GM23338 (cell line): ENCODE results near the gene CRTC1. TPM values are rescaled to one million over a fixed set of nuclear protein-coding genes. Genes with fewer than 3 reads are reported as not detected.

ENCODE experiments used
- ATAC-seq: fragments of 200-7000 bp; cut with Tn5 transposase; 3 replicates; pipeline ENCODE4 v1.9.1; 2020
- DNase-seq: peaks from one replicate; pipeline ENCODE4 v3.0.0-alpha.2; 2015; ENCODE audit warnings: low spot score
- H2AFZ ChIP-seq: fragments of 200-600 bp; sonication (generic); 2 replicates; pipeline ENCODE4 v1.8.0; 2016; ENCODE audit warnings: antibody characterized with exemption, mild to moderate bottlenecking, moderate library complexity
- H3F3A ChIP-seq: fragments of 200-600 bp; sonication (generic); replicated peaks from 2 replicates; pipeline ENCODE4 v1.8.0; 2017; ENCODE audit warnings: antibody characterized with exemption, mixed run types, low read depth
- H3K27ac ChIP-seq: fragments of 200-600 bp; sonication (generic); 2 replicates; pipeline ENCODE4 v1.6.1; 2016; ENCODE audit warnings: low read depth
- H3K27me3 ChIP-seq: fragments of 200-600 bp; sonication (generic); 2 replicates; pipeline ENCODE4 v1.8.0; 2016; ENCODE audit warnings: mild to moderate bottlenecking, mixed run types, moderate library complexity; ENCODE audit not compliant: insufficient read depth
- H3K36me3 ChIP-seq: fragments of 200-600 bp; sonication (generic); 2 replicates; pipeline ENCODE4 v1.8.0; 2016; ENCODE audit warnings: mild to moderate bottlenecking; ENCODE audit not compliant: insufficient read depth
- H3K4me1 ChIP-seq: fragments of 200-600 bp; sonication (generic); 2 replicates; pipeline ENCODE4 v1.8.0; 2016; ENCODE audit warnings: mild to moderate bottlenecking, moderate library complexity; ENCODE audit not compliant: insufficient read depth
- H3K4me2 ChIP-seq: fragments of 200-600 bp; sonication (generic); 2 replicates; pipeline ENCODE4 v1.7.1; 2017; ENCODE audit warnings: mixed run types
- H3K4me3 ChIP-seq: fragments of 200-600 bp; sonication (generic); 2 replicates; pipeline ENCODE4 v1.6.1; 2016; ENCODE audit warnings: mixed run types
- H3K79me2 ChIP-seq: fragments of 200-600 bp; sonication (generic); replicated peaks from 2 replicates; pipeline ENCODE4 v1.8.0; 2017; ENCODE audit warnings: mild to moderate bottlenecking; ENCODE audit not compliant: insufficient read depth
- H3K9me2 ChIP-seq: fragments of 200-600 bp; sonication (generic); 2 replicates; pipeline ENCODE4 v1.8.0; 2017; ENCODE audit not compliant: insufficient read depth
- H4K20me1 ChIP-seq: fragments of 200-600 bp; sonication (generic); replicated peaks from 2 replicates; pipeline ENCODE4 v1.8.0; 2017; ENCODE audit warnings: mild to moderate bottlenecking; ENCODE audit not compliant: insufficient read depth
- H3K27ac Mint-ChIP-seq: 2 replicates; pipeline ENCODE4 v1.8.0; 2020; ENCODE audit warnings: inconsistent platforms, mild to moderate bottlenecking, moderate library complexity, mixed read lengths
- H3K27me3 Mint-ChIP-seq: 3 replicates; pipeline ENCODE4 v1.8.0; 2022; ENCODE audit warnings: low read depth, mild to moderate bottlenecking, moderate library complexity, mixed read lengths, inconsistent platforms; ENCODE audit not compliant: insufficient read depth, poor library complexity
- H3K36me3 Mint-ChIP-seq: 3 replicates; pipeline ENCODE4 v1.8.0; 2021; ENCODE audit warnings: low read depth, mild to moderate bottlenecking, inconsistent platforms, moderate library complexity, mixed read lengths
- H3K4me1 Mint-ChIP-seq: 3 replicates; pipeline ENCODE4 v1.8.0; 2020; ENCODE audit warnings: mild to moderate bottlenecking, inconsistent platforms, mixed read lengths
- H3K4me3 Mint-ChIP-seq: 3 replicates; pipeline ENCODE4 v1.8.0; 2021; ENCODE audit warnings: moderate library complexity, mild to moderate bottlenecking, inconsistent platforms, mixed read lengths
- H3K9me3 Mint-ChIP-seq: 3 replicates; pipeline ENCODE4 v1.8.0; 2020; ENCODE audit warnings: moderate library complexity, mild to moderate bottlenecking, inconsistent platforms, mixed read lengths
- CREB1 ChIP-seq: fragments of 250-450 bp; sonication (Bioruptor Pico); IDR thresholded peaks from 2 replicates; pipeline ENCODE4 v1.5.0; 2020; ENCODE audit warnings: low read depth, mild to moderate bottlenecking, moderate library complexity
- CTCF ChIP-seq, 2 experiments: fragments of 200-600 bp in 1 of 2; sonication (generic) in 1 of 2; conservative IDR thresholded peaks; 2 replicates each; pipeline versions ENCODE4 v1.5.1 to v1.6.1; 2016 to 2017; ENCODE audit warnings: antibody characterized with exemption in 2 of 2, low read depth in 2 of 2, mild to moderate bottlenecking in 2 of 2, moderate library complexity in 1 of 2
- ETS1 ChIP-seq: IDR thresholded peaks from 2 replicates; pipeline ENCODE4 v1.6.1; 2016; ENCODE audit warnings: antibody characterized with exemption
- EZH2 ChIP-seq: fragments of 200-600 bp; sonication (generic); IDR thresholded peaks from one replicate; pipeline ENCODE4 v1.8.0; 2017; ENCODE audit warnings: antibody characterized with exemption, mild to moderate bottlenecking, low read depth; ENCODE audit not compliant: unreplicated experiment
- NANOG ChIP-seq: IDR thresholded peaks from 2 replicates; pipeline ENCODE4 v1.6.1; 2016; ENCODE audit warnings: antibody characterized with exemption, borderline replicate concordance
- POLR2AphosphoS5 ChIP-seq: IDR thresholded peaks from 2 replicates; pipeline ENCODE4 v1.6.1; 2016; ENCODE audit warnings: antibody characterized with exemption, low read depth
- REST ChIP-seq: IDR thresholded peaks from one replicate; pipeline ENCODE4 v1.6.1; 2018; ENCODE audit warnings: antibody characterized with exemption; ENCODE audit not compliant: unreplicated experiment
- STAT1 ChIP-seq: IDR thresholded peaks from one replicate; pipeline ENCODE4 v1.6.1; 2016; ENCODE audit warnings: antibody characterized with exemption; ENCODE audit not compliant: unreplicated experiment
- ZNF331 ChIP-seq: fragments of 250-450 bp; sonication (Bioruptor Pico); IDR thresholded peaks from 2 replicates; pipeline ENCODE4 v1.5.0; 2020; ENCODE audit warnings: low read depth, mild to moderate bottlenecking, moderate library complexity
- polyA plus RNA-seq: library from polyadenylated mRNA; unstranded; fragments of >200 nt; fragmentation: Nextera tagmentation; extraction: Ambion mirVana; gene quantifications from 2 replicates; pipeline ENCODE4 v1.2.1, GENCODE V29; 2016
- total RNA-seq: library from RNA; depleted of rRNA; stranded (reverse); fragments of >200 nt; shearing (Covaris generic); gene quantifications from 2 replicates; pipeline ENCODE4 v1.2.3, GENCODE V29; 2014

Gene CRTC1
- total and polyA plus RNA-seq, 2 experiments from 2014 or later, result 5.4 to 8.4 TPM

- H3K9me3 Mint-ChIP-seq, result no peaks in the 10 kb centered on the region
- no peak for DNase-seq
Measured at GRCh38 chr19:18660051-18660910, 23.2 kb upstream of the CRTC1 start.

GRCh38 chr19:18660939-18661670, 22.4 kb upstream of the CRTC1 start:
- H3F3A ChIP-seq, result 0 out of 2 replicates have a peak, but pooled peaks cover 6% of the 10 kb centered on the region
- H3K79me2 ChIP-seq, result no peaks in the 10 kb centered on the region
- peaks cover 32% of the 10 kb centered on the region for H3K4me1 Mint-ChIP-seq
- DNase-seq (no peak), ATAC-seq (no peak)
- no peaks in the 10 kb centered on the region; the same call in 1 of the 2 replicates for H4K20me1 ChIP-seq
- H2AFZ ChIP-seq, result no peak overlapping the region
- no peaks in the 10 kb centered on the region for H3K27me3 ChIP-seq
- H3K36me3 ChIP-seq, result no peaks in the 10 kb centered on the region
- H3K27ac Mint-ChIP-seq, result no peak overlapping the region
- H3K9me3 Mint-ChIP-seq, result no peaks in the 10 kb centered on the region
- no peak overlapping the region for H3K4me3 Mint-ChIP-seq
- H3K27ac ChIP-seq, result no peak overlapping the region
- no peak overlapping the region for H3K4me2 ChIP-seq
- H3K27me3 Mint-ChIP-seq, result peaks cover 14% of the 10 kb centered on the region
- no peaks in the 10 kb centered on the region; the same call in 2 of the 3 replicates for H3K36me3 Mint-ChIP-seq
- no peak overlapping the region for H3K4me3 ChIP-seq
- H3K4me1 ChIP-seq, result no peaks in the 10 kb centered on the region
- H3K9me2 ChIP-seq, result no peaks in the 10 kb centered on the region
- no peak for TF ChIP-seq NANOG
- TF ChIP-seq REST, result no peak
- no peak for TF ChIP-seq ZNF331 (CRISPR knock-in tag)
- TF ChIP-seq EZH2, result no peak
- no peak for TF ChIP-seq CREB1 (CRISPR knock-in tag)
- no peak for TF ChIP-seq POLR2AphosphoS5
- TF ChIP-seq CTCF (conservative IDR thresholded peaks at IDR 0.05; ENCODE audit: low read depth in 2 of 2), result no peak
- TF ChIP-seq ETS1, result no peak
- no peak for TF ChIP-seq STAT1

More at GRCh38 chr19:18660051-18660910, 23.2 kb upstream of the CRTC1 start:
- TF ChIP-seq NANOG, result no peak
- H3K27me3 Mint-ChIP-seq, result peaks cover 14% of the 10 kb centered on the region
- Histone ChIP-seq H4K20me1 (no peaks in the 10 kb centered on the region; the same call in 1 of the 2 replicates), H3K27ac (no peak overlapping the region), H3K79me2 (no peaks in the 10 kb centered on the region), H3K36me3 (no peaks in the 10 kb centered on the region), H3K9me2 (no peaks in the 10 kb centered on the region), H2AFZ (no peak overlapping the region), H3K4me2 (no peak overlapping the region), H3K4me3 (no peak overlapping the region), H3K4me1 (no peaks in the 10 kb centered on the region), H3F3A (0 out of 2 replicates have a peak, but pooled peaks cover 6% of the 10 kb centered on the region), H3K27me3 (no peaks in the 10 kb centered on the region)
- peaks cover 32% of the 10 kb centered on the region for H3K4me1 Mint-ChIP-seq
- no peaks in the 10 kb centered on the region; the same call in 2 of the 3 replicates for H3K36me3 Mint-ChIP-seq
- no peak overlapping the region for H3K4me3 Mint-ChIP-seq
- no peak overlapping the region for H3K27ac Mint-ChIP-seq
- ATAC-seq, result no peak
